Choroid plexus epithelial cell (primary cell): ENCODE data around the gene ACTR2.
A peak's percentile ranks its signal among the peaks of the same experiment; 100 is the strongest.
"Not testable (repeated sequence)": the region's sequence is repeated elsewhere in the genome, so short reads cannot be mapped to it uniquely, and the experiment has no call there.

Experiments used
- DNase-seq: peaks from one replicate; pipeline ENCODE4 v3.0.0-alpha.2; 2010; ENCODE audit warnings: low read depth
- H3K4me3 ChIP-seq: 2 replicates; pipeline ENCODE4 v1.5.1; 2011; ENCODE audit warnings: low read depth, mild to moderate bottlenecking, control low read depth, low read length, moderate library complexity
- CTCF ChIP-seq: conservative IDR thresholded peaks from 2 replicates; pipeline ENCODE4 v1.5.1; 2011; ENCODE audit warnings: low read depth, mild to moderate bottlenecking, control low read depth, inconsistent platforms, low read length, moderate library complexity

Gene ACTR2

GRCh38 chr2:65309699-65310098, 82.1 kb downstream of the ACTR2 start:
- no peak overlapping the region for H3K4me3 ChIP-seq
- no peak for TF ChIP-seq CTCF
- no peak for DNase-seq

- H3K4me3 ChIP-seq, result no peak overlapping the region
- DNase-seq, result no peak
- TF ChIP-seq CTCF, result no peak
Observed at GRCh38 chr2:65311049-65311448, 83.4 kb downstream of the ACTR2 start.

GRCh38 chr2:65311596-65311995, 84.0 kb downstream of the ACTR2 start:
- no peak for TF ChIP-seq CTCF
- no peak for DNase-seq
- H3K4me3 ChIP-seq, result no peak overlapping the region

GRCh38 chr2:65313126-65313953, 85.7 kb downstream of the ACTR2 start:
- no peak for TF ChIP-seq CTCF
- DNase-seq, result no peak
- H3K4me3 ChIP-seq, result no peak overlapping the region

GRCh38 chr2:65313954-65314256, 86.3 kb downstream of the ACTR2 start:
- no peak for TF ChIP-seq CTCF
- DNase-seq, result no peak
- H3K4me3 ChIP-seq, result no peak overlapping the region

- no peak for TF ChIP-seq CTCF
- DNase-seq, result peak; percentile 35
- H3K4me3 ChIP-seq, result no peak overlapping the region
Observed at GRCh38 chr2:65314801-65315441, 87.3 kb downstream of the ACTR2 start.

- no peak for DNase-seq
- TF ChIP-seq CTCF, result no peak
- no peak overlapping the region for H3K4me3 ChIP-seq
Observed at GRCh38 chr2:65316072-65316471, 88.4 kb downstream of the ACTR2 start.

- H3K4me3 ChIP-seq, result not testable (repeated sequence)
Observed at GRCh38 chr2:65317351-65317750, 89.7 kb downstream of the ACTR2 start.

More at GRCh38 chr2:65317351-65317750, 89.7 kb downstream of the ACTR2 start:
- DNase-seq, result not testable (repeated sequence)
